NT2/D1 (cell line): ENCODE results near the gene PACSIN2.

Experiments
- SUZ12 ChIP-seq: IDR thresholded peaks from 2 replicates; pipeline ENCODE4 v1.6.1; 2011; ENCODE audit not compliant: insufficient read length, insufficient read depth; ENCODE audit errors: extremely low read depth
- YY1 ChIP-seq: IDR thresholded peaks from 2 replicates; pipeline ENCODE4 v1.6.1; 2011; ENCODE audit not compliant: insufficient read length, insufficient read depth
- ZNF274 ChIP-seq: IDR thresholded peaks from 2 replicates; pipeline ENCODE4 v1.6.1; 2011; ENCODE audit warnings: mild to moderate bottlenecking, low read depth, low read length

GRCh38 chr22:42937164-42937843 lies 77.6 kb downstream of the PACSIN2 start:
- TF ChIP-seq ZNF274 (no peak), YY1 (no peak), SUZ12 (no peak)
